Large intestine (tissue), 3 donors: ENCODE results near the gene EML5. TPM values are rescaled to one million over a fixed set of nuclear protein-coding genes. Genes with fewer than 3 reads are reported as not detected.

Experiments
- DNase-seq, 2 donors: peaks; one replicate each; pipeline versions ENCODE4 v3.0.0 to v3.0.0-alpha.2; 2013
- H3K27ac ChIP-seq: one replicate; pipeline ENCODE4 v1.5.1; 2013; ENCODE audit warnings: low read length
- H3K27me3 ChIP-seq: 2 replicates; pipeline ENCODE4 v1.6.1; 2013; ENCODE audit warnings: low read length; ENCODE audit not compliant: control insufficient read depth, insufficient read depth
- H3K36me3 ChIP-seq: 2 replicates; pipeline ENCODE4 v1.6.1; 2013; ENCODE audit warnings: low read length; ENCODE audit not compliant: control insufficient read depth, insufficient read depth
- H3K4me1 ChIP-seq: one replicate; pipeline ENCODE4 v1.6.1; 2013; ENCODE audit warnings: low read length; ENCODE audit not compliant: control insufficient read depth, insufficient read depth
- H3K4me3 ChIP-seq: one replicate; pipeline ENCODE4 v1.5.1; 2013; ENCODE audit warnings: low read length
- H3K9me3 ChIP-seq: one replicate; pipeline ENCODE4 v1.6.1; 2013; ENCODE audit warnings: mild to moderate bottlenecking, low read depth, low read length, moderate library complexity; ENCODE audit not compliant: control insufficient read depth
- WGBS: methylation state at CpG from one replicate; pipeline ENCODE4 v1.1.5; 2013; ENCODE audit warnings: low lambda C conversion rate; ENCODE audit not compliant: insufficient coverage; 5-methylcytosine and 5-hydroxymethylcytosine counted together
- polyA plus RNA-seq: library from polyadenylated mRNA; unstranded; fragments of 120-200 nt; gene quantifications from one replicate; pipeline ENCODE4 v1.2.1, GENCODE V29; 2013

The EML5 gene
- polyA plus RNA-seq, 1 donor = 6.2 TPM

DNA sequence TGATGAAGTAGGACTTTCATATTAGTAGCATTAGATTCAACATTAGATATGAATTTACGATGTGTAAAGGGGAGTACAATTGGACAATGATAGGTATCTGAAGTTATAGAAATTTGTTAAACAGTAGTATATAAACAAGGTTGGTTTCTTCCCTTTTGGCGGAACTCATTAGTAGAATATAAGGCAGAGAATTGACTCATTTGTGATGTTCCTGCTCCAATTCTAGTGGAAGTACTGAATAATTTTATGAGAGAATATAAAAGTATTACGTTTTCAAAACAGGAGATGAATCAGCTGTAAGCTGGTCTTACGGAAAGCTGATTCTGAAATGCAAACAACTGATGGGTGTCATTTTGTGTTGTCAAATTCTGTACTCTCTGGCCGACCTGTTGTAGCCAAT is 216.5 kb downstream of the EML5 start:
- H3K27me3 ChIP-seq = no peaks in the 10 kb centered on the region
- H3K4me3 ChIP-seq = no peak overlapping the region
- DNase-seq = no peak
- H3K36me3 ChIP-seq = peaks cover 80% of the 10 kb centered on the region
- H3K27ac ChIP-seq = no peak overlapping the region
- H3K4me1 ChIP-seq = no peaks in the 10 kb centered on the region
- H3K9me3 ChIP-seq = no peaks in the 10 kb centered on the region
- WGBS = 100% methylated on average over 1 of the region's 5 CpGs

DNA sequence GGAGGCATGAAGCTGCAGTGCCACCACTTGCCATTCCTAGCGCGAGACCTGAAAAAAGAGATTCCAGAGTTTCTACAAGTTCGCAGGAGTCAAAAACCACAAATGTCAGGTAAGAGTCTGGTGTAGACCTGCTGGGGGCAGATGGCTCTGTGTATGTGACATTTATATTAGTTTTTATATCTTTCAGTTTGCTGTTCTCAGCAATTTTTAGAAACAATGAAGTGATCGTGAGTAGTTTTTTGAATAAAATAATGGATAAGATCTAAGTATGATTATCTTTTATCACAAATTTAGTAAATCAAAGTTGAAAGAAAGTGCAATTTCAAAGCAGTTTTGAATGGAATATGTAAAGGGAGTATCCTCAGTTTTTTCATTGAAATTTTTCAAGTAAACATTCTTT is 220.6 kb downstream of the EML5 start:
- H3K4me1 ChIP-seq = no peaks in the 10 kb centered on the region
- no peak for DNase-seq
- 100% methylated on average over 1 of the region's 4 CpGs for WGBS
- no peaks in the 10 kb centered on the region for H3K27me3 ChIP-seq
- no peaks in the 10 kb centered on the region for H3K9me3 ChIP-seq
- H3K27ac ChIP-seq = no peak overlapping the region
- H3K4me3 ChIP-seq = no peak overlapping the region
- peaks cover 77% of the 10 kb centered on the region for H3K36me3 ChIP-seq

DNA sequence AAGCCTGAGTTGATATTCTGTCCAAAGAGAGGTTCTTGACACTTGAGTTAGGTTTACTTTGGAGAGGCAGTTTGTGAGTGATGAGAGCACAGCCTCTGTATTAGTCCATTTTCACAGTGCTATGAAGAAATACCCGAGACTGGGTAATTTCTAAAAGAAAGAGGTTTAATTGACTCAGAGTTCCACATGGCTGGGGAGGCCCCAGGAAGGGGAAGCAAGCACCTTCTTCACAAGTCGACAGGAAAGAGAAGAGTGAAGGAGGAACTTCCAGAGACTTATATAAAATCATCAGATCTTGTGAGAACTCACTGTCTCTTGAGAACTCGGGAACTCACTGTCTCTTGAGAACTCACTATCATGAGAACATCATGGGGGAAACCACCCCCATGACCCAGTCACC is 224.6 kb downstream of the EML5 start:
- no peak overlapping the region for H3K27ac ChIP-seq
- no peak for DNase-seq
- no CpG with 5 or more reads among the region's 3 CpGs for WGBS
- H3K4me3 ChIP-seq = no peak overlapping the region
- H3K4me1 ChIP-seq = peaks cover 6% of the 10 kb centered on the region
- H3K9me3 ChIP-seq = no peaks in the 10 kb centered on the region
- H3K27me3 ChIP-seq = no peaks in the 10 kb centered on the region
- peaks cover 42% of the 10 kb centered on the region for H3K36me3 ChIP-seq

DNA sequence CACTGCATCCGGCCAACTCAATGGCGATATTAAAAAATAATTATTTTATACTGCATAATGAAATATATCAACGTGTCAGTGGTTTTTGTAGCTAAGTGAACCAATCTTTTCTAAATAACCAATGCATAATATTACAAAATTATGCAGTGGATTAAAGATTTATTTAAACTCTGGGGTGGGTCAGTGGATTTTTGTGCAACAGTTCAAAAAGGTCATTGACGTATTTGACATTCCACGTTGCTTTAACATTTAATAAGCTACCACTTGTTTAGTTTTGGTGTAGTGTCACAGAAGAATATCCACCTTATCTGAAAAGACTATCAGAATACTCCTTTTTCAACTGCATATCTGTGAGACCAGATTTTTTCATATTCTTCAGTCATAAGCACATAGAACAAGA is 227.3 kb downstream of the EML5 start:
- Histone ChIP-seq H3K27ac (no peak overlapping the region), H3K4me1 (peaks cover 11% of the 10 kb centered on the region), H3K4me3 (no peak overlapping the region), H3K9me3 (no peaks in the 10 kb centered on the region), H3K27me3 (no peaks in the 10 kb centered on the region), H3K36me3 (peaks cover 24% of the 10 kb centered on the region)
- no peak for DNase-seq
- 92% methylated on average over 3 of the region's 5 CpGs for WGBS

DNA sequence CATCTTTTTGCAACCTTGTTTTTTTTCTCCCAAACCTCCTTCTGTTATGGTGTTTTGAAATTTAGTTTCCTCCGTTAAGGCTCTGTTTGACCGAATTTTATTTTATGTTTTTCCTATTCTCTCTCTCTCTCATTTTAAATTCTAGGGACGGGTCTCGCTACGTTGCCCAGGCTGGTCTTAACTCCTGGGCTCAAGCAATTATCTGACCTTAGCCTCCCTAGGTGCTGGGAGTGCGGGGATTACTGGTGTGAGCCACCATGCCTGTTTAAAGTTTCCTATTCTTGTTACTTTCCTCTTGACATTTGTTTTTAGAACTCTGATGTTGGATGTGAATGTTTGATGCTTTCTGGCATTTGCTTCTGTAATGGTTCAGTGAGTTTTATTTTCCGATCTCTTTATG is 228.9 kb downstream of the EML5 start:
- Histone ChIP-seq H3K27ac (peak overlapping the region; percentile 61), H3K36me3 (peaks cover 12% of the 10 kb centered on the region), H3K4me1 (peaks cover 11% of the 10 kb centered on the region), H3K27me3 (no peaks in the 10 kb centered on the region), H3K4me3 (peak overlapping the region; percentile 92), H3K9me3 (no peaks in the 10 kb centered on the region)
- WGBS = 18% methylated on average over 5 of the region's 7 CpGs
- DNase-seq = peak in 1 of 2 donors; percentile 18

- peak within 1 kb of the TSS; percentile 96 for H3K27ac ChIP-seq
- peak; percentile 91 to 94 for DNase-seq
- WGBS = no CpG with 5 or more reads among the region's 99 CpGs
- peaks cover 4% of the 10 kb centered on the region for H3K36me3 ChIP-seq
- H3K4me3 ChIP-seq = peak within 1 kb of the TSS; percentile 92
- peaks cover 11% of the 10 kb centered on the region for H3K4me1 ChIP-seq
- H3K9me3 ChIP-seq = no peaks in the 10 kb centered on the region
- H3K27me3 ChIP-seq = no peaks in the 10 kb centered on the region
These were observed 229.7 kb downstream of the EML5 start, which contains the start of gene ZC3H14 for GRCh38 chr14:88562831-88563686. Gene ZC3H14 (plus strand): TSS chr14:88563037. CDS start chr14:88563134, 97 bp downstream.

- Histone ChIP-seq H3K9me3 (no peaks in the 10 kb centered on the region), H3K36me3 (no peaks in the 10 kb centered on the region), H3K27me3 (no peaks in the 10 kb centered on the region), H3K27ac (no peak overlapping the region), H3K4me3 (peak overlapping the region; percentile 92), H3K4me1 (peaks cover 11% of the 10 kb centered on the region)
- WGBS = no CpG with 5 or more reads among the region's 5 CpGs
- no peak for DNase-seq
These were observed 230.3 kb downstream of the EML5 start for GRCh38 chr14:88562532-88562830.

Other genes starting within 250 kb of the EML5 start
- 11.9 TPM for gene PTPN21, start 237.9 kb downstream of the EML5 start, polyA plus RNA-seq
- gene ZC3H14, start 229.9 kb downstream of the EML5 start, polyA plus RNA-seq = 65.0 TPM
- 25.7 TPM for gene TTC8, start 31.7 kb upstream of the EML5 start, polyA plus RNA-seq